NT2/D1 (cell line): ENCODE measurements around the gene SYTL4.

Experiments used
- SUZ12 ChIP-seq: IDR thresholded peaks from 2 replicates; pipeline ENCODE4 v1.6.1; 2011; ENCODE audit not compliant: insufficient read length, insufficient read depth; ENCODE audit errors: extremely low read depth
- YY1 ChIP-seq: IDR thresholded peaks from 2 replicates; pipeline ENCODE4 v1.6.1; 2011; ENCODE audit not compliant: insufficient read length, insufficient read depth
- ZNF274 ChIP-seq: IDR thresholded peaks from 2 replicates; pipeline ENCODE4 v1.6.1; 2011; ENCODE audit warnings: mild to moderate bottlenecking, low read depth, low read length

DNA sequence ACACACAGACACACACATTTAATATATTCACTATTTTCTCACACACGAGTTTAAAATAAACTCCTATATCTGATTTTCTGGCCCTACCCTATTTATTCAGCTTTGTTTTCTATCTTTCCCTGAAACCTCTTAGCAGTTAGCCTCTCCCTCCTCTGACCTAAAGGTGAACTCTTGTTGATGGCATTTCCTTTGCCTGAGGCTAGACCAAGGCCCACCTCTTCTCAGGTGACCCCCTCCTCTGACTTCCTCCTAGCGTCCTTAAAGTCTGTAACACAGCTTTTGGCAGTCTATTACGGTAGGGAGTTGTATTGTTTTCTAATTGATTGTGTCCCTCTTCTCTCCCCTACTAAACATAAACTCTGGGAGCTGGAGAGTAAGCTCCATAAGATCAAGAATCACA lies 89.6 kb downstream of the SYTL4 start:
- TF ChIP-seq ZNF274 = no peak
- no peak for TF ChIP-seq YY1
- no peak for TF ChIP-seq SUZ12
